Stimulated activated CD8-positive, alpha-beta memory T cell treated with anti-CD3 and anti-CD28 coated beads, Interleukin-7, amount 100 ng/mL, for 48 hours (primary cell): ENCODE results near the gene CTTN.

Experiments
- DNase-seq, 2 donors: peaks; one replicate each; pipeline ENCODE4 v3.0.0-alpha.2; 2020; ENCODE audit warnings: low read depth in 1 of 2; ENCODE audit errors: extremely low read depth in 1 of 2

CTTN gene

DNA sequence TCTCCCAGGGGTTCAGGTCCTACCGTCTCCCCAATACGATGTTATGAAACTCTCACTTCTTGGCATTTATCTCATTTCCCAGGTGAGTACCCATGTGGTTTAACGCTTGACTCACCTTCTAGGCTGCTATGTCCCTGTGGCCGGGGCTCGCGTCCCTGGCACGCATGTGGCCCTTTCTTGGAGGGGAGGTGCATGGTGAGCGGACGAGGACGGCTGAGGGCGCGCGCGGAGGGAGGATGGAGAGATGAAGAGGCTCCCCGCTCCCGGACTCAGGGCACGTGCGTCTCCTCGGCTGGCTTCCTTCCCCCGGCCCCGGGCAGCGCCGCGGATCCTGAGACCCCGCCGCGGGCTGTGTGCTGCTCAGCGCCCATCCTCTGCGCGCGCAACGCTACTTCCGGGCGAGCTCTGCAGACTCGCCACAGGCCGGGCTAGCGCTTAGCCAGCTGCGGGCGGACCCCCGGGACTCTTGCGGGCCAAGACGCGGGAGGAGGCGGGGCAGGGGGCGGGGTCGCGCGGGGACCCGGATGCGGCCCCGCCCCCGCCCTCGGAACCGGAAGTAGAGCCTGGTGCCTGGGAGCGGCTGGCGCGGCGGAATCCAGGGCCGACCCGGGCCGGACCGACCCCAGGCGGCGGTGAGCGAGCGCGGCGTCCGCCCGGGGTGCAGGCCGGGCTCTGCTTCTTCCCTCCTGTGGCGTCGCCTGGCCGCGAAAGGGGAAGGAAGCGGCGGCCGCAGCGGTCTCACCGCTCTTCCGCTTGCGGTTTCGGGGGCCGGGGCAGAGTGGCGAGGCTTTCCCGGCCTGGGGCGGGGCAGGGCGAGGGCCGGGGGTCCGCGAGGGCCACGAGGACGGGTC lies at the start of gene CTTN:
Gene CTTN (plus strand): TSS at position 547 of the 851 bp plus-strand sequence. CDS start 8,769 bp downstream, outside the sequence.
- DNase-seq, result peak; percentile 31 to 32

DNA sequence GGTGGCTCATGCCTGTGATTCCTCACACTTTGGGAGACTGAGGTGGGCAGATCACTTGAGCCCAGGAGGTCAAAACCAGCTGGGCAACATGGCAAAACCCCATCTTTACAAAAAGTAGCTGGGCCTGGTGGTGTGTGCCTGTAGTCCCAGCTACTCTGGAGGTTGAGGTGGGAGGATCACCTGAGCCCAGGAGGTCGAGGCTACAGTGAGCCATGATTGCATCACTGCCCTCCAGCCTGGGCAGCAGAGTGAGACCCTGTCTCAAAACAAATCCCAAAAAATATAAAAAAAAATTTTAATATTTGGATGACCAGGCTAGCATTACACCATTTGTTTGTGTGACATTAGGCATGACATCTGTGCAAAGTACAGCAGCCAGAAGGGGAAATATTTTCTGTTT lies 49.7 kb upstream of the CTTN start:
- DNase-seq, result no peak

- DNase-seq, result no peak
Observed at GRCh38 chr11:70351646-70352045, 46.7 kb upstream of the CTTN start.

- no peak for DNase-seq
Observed at GRCh38 chr11:70352100-70352499, 46.2 kb upstream of the CTTN start.

DNA sequence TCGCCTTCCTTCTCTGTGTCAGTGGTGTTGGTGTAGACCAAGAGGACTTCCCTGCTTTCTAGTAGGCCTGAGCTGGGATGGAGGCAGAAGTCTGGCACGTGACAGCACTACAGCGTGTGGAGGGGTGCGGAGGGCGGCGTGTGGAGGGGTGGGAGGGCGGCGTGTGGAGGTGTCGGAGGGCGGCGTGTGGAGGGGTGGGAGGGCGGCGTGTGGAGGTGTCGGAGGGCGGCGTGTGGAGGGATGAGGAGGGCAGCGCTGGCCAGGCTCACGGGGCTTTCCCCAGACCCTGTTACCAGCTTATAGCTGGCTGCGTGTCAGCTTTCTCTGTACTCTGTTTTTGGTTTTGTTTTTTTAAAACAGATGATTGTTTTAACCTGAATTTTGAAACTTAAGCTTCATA lies 45.7 kb upstream of the CTTN start:
- DNase-seq, result no peak

DNA sequence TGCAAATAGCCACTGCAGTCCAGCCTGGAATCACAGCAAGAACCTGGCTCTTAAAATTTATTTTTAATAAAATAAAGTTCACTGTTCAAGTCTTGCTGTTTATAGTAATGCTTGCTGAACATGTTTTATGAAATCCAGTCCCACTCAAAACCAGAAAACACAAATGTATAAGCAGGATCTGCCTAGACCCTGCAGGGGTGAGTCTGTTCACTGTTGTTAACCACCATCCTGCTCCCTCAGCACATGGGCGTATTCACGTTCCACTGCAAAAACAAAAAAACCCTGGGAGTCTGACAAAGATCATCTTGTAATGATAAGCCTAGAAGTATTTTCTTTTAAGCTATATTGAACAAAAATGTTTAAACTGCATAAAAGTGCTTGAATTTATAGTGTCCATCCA lies 45.0 kb upstream of the CTTN start:
- DNase-seq, result no peak

DNA sequence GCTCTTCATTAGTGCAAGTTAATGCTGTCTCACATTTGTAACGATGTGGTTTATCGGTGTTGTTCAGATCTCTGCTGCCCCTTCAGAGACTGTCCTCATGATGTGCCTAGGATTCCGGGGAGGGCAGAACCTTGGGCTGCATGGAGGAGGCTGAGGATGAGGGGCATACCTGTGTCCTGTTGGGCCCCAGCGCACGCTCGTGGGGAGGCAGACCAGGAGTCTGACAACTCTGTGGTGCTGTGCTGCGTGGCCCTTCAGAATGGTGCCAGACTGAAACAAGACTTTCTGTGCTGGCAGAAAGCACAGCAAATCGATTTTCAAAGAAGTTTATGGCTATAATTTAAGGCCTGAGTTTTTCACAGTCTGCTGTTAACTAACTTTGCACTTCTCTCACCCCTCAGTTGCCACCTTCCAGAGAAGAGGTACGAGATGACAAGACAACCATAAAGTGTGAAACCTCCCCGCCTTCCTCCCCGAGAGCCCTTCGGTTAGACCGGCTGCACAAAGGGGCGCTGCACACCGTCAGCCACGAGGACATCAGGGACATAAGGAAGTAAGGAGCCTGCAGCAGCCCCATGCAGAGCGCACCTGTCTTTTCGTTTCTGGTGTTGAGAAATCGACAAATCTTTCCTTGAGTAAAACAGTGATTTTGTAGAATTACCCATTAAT lies 44.3 kb upstream of the CTTN start:
- no peak for DNase-seq

- DNase-seq, result no peak
Observed at GRCh38 chr11:70354629-70355028, 43.7 kb upstream of the CTTN start.

DNA sequence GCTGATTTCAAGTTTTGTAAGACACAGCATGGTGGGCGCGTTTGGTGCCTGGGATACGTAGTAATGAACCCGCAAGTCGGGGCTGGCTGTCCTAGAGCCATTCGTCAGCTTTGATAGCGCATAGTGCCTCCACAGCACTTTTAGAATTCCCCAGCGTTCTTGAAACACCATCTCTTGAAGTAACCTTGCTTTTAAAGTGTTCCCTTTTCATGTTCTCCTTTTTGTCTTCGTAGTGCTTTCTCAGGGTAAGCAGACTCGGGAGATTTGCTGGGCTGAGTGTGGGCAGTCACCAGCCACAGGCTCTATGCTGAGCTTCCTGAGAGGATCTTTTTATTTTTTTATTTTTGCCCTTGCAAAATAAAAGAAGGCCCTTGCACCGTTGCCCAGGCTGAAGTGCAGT lies 39.6 kb upstream of the CTTN start:
- DNase-seq, result no peak

DNA sequence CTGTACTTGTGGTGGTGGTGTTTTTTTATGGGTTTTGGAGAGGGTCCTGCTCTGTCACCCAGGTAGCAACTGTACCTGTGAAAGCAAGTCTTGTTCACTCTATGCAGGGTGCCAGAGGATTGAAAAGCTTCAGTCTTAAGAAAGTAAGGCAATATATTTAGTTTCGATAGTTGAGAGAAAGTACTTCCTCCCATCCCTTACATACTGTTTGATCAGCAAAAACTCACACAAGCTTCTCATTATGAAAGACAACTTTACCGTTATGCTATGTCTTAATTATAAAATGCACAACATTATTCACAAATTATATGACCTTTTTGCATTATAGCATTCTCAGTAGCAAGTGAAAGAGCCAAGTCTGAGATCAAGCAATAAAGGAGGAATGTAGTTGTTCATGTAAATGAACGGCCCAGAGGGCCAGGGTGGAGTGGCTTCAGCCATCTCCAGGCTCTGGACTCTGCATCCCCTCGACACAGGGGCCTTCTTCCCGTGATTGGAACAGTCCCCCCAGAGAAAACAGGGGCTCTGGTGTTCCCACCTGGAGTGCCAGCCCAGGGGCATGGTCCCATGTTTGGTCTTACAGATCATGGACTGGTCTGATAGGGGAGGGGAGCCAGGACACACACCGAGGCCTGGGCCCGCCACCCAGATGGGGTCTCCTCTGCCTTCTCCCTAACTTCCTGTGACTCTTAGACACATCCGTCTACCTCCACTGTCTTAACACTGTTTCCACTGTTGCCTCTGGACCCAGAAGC lies 38.7 kb upstream of the CTTN start:
- no peak for DNase-seq

DNA sequence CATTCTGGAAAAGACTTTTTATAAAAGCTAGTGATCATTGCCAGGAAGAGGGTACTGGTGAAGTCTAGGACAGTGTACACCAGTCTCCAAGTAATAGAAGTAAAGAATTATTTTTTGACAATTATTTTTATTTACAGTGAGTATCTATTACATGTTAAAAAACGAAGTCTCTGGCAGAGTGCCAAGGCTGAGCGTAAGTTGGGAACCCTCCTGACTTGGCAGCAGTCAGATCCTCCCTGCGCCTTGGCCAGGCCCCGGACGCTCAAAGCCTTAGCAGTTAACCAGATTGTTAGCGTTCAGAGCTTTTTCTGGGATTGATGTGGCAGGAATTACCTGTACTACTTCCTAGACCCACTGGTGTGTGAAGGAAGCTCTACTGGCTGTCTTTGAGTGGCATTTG lies 38.1 kb upstream of the CTTN start:
- DNase-seq, result no peak

DNA sequence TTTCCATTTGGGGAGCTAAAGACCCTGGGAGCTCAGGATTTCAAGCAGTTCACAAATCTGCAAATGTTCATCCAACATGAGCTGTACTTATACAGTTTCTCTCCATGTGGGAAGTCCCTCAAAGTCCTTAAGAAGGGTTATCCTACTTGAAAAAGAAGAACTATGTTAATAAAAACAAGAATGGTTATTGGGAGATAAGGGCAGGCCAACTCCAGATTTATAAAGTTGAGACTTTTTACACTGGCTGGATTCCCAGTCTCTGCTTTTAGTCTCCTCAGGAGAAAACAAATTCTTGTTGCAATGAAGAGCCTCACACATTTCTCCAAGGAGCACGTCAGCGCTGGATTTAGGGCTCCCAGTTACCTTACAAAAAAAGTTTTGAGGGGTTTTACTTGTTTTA lies 34.2 kb upstream of the CTTN start:
- DNase-seq, result no peak

- peak; percentile 72 to 84 for DNase-seq
Observed at GRCh38 chr11:70364745-70365543, 33.4 kb upstream of the CTTN start.

- no peak for DNase-seq
Observed at GRCh38 chr11:70365544-70365927, 32.8 kb upstream of the CTTN start.

- DNase-seq, result no peak
Observed at GRCh38 chr11:70367071-70367470, 31.3 kb upstream of the CTTN start.

GRCh38 chr11:70368961-70369360 lies 29.4 kb upstream of the CTTN start:
- DNase-seq, result no peak

GRCh38 chr11:70371241-70371640 lies 27.1 kb upstream of the CTTN start:
- no peak for DNase-seq

DNA sequence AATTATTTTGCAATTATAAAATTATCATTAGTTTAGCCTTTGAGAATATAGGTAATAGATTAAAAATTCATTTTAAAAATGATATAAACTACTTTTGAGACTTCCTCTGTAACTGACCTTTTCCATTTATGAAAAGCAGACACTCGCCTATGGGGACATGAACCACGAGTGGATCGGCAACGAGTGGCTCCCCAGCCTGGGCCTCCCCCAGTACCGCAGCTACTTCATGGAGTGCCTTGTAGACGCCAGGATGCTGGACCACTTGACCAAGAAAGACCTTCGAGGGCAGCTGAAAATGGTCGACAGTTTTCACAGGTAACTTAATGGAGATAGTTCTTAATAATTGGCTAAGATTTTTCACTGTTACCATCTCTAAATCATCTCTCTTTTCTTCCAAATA lies 26.3 kb upstream of the CTTN start:
- no peak for DNase-seq

DNA sequence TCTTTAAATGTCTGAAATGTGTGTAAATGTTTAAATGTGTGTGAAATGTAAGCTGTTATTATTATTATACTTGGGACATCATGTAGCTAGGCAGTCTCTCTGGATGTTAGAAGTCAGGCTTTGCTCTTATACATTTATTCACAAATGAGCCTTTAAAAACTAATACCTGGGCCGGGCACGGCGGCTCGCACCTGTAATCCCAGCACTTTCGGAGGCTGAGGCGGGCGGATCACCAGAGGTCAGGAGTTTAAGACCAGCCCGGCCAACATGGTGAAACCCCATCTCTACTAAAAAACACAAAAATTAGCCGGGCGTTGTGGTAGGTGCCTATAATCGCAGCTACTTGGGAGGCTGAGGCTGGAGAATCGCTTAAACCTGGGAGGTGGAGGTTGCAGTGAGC lies 21.7 kb upstream of the CTTN start:
- no peak for DNase-seq

DNA sequence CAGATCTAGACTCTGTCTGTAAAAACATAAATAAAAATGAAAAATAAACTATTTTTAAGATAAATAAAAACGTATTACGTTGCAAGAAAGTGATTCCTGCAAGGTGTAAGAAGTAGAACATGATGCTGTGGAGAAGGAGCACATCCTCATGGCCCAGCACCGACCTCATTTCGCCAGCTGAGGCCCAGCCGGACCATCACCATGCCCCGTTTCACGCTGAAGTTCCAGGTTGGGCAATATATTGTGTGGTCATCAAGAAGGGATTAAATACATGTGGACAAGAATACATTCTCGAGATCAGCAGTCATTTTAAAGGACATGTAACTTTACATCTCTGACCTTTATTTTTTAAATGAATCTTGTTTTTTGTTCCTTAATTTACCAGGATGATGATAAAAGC lies 20.7 kb upstream of the CTTN start:
- no peak for DNase-seq
